Lower leg skin (tissue), 4 donors: Measurements from ENCODE around the gene COL4A2. TPM values are rescaled to one million over a fixed set of nuclear protein-coding genes. Genes with fewer than 3 reads are reported as not detected.

Experiments
- DNase-seq, 2 donors: peaks; one replicate each; pipeline ENCODE4 v3.0.0-alpha.2; 2019; ENCODE audit warnings: low spot score in 2 of 2
- H3K4me3 ChIP-seq: fragments of 200-600 bp; sonication (generic); 2 replicates; pipeline ENCODE4 v1.5.1; 2017; ENCODE audit warnings: mild to moderate bottlenecking, low read depth; ENCODE audit not compliant: poor library complexity, severe bottlenecking
- CTCF ChIP-seq, 3 donors: fragments of 450-650 bp; IDR thresholded peaks; one replicate each; pipeline ENCODE4 v1.5.1; 2016; ENCODE audit warnings: antibody characterized with exemption in 3 of 3, mild to moderate bottlenecking in 3 of 3, moderate library complexity in 2 of 3
- POLR2A ChIP-seq, 2 donors: fragments of 450-650 bp; IDR thresholded peaks; one replicate each; pipeline ENCODE4 v1.6.1; 2016 to 2017; ENCODE audit warnings: antibody characterized with exemption in 2 of 2, mild to moderate bottlenecking in 1 of 2, moderate library complexity in 1 of 2
- WGBS, 2 donors: methylation state at CpG; one replicate each; pipeline ENCODE4 v1.1.5; 2018; 5-methylcytosine and 5-hydroxymethylcytosine counted together
- intact Hi-C: fragments of 100-400 bp; cut with DNase I; formaldehyde crosslinking; loops from one replicate; pipeline ENCODE4 v1.15.0; 2023; ENCODE audit warnings: low total_unique reads
- total RNA-seq, 4 donors: library from RNA; depleted of rRNA; stranded (reverse); fragments of >200 nt; gene quantifications; one replicate each; pipeline ENCODE4 v1.1.0, GENCODE V29; 2016

COL4A2 gene
- total RNA-seq, 4 donors from 2014 or later, result 40.8 to 119 (median 58.9) TPM

GRCh38 chr13:110436276-110436675, 129.2 kb downstream of the COL4A2 start:
- intact Hi-C loops, result no loop called here
- H3K4me3 ChIP-seq, result no peak overlapping the region
- 78 to 83% methylated on average over 9 of the region's 9 CpGs for WGBS, 2 donors
- DNase-seq, result peak in 1 of 2 donors; percentile 42
- no peak for TF ChIP-seq CTCF (IDR thresholded peaks at IDR 0.05)
- TF ChIP-seq POLR2A (IDR thresholded peaks at IDR 0.05), result no peak

- intact Hi-C loops, result no loop called here
- WGBS, 2 donors, result 84 to 87% methylated on average over 15 to 16 of the region's 16 CpGs
- H3K4me3 ChIP-seq, result no peak overlapping the region
- DNase-seq, result peak in 1 of 2 donors; percentile 68
- TF ChIP-seq CTCF (IDR thresholded peaks at IDR 0.05) (no peak), POLR2A (IDR thresholded peaks at IDR 0.05) (no peak)
Observed at GRCh38 chr13:110436786-110437370, 129.8 kb downstream of the COL4A2 start.

- no peak overlapping the region for H3K4me3 ChIP-seq
- WGBS, 2 donors, result 86 to 87% methylated on average over 19 of the region's 19 CpGs
- intact Hi-C loops, result no loop called here
- peak in 1 of 2 donors; percentile 62 for DNase-seq
- no peak for TF ChIP-seq POLR2A (IDR thresholded peaks at IDR 0.05)
- TF ChIP-seq CTCF (IDR thresholded peaks at IDR 0.05), result no peak
Observed at GRCh38 chr13:110438211-110438610, 131.1 kb downstream of the COL4A2 start.

GRCh38 chr13:110438776-110439175, 131.7 kb downstream of the COL4A2 start:
- DNase-seq, result peak in 1 of 2 donors; percentile 42

GRCh38 chr13:110440946-110441731, 134.1 kb downstream of the COL4A2 start:
- TF ChIP-seq CTCF (IDR thresholded peaks at IDR 0.05), result no peak
- TF ChIP-seq POLR2A (IDR thresholded peaks at IDR 0.05), result no peak
- intact Hi-C loops, result no loop called here
- DNase-seq, result peak in 1 of 2 donors; percentile 72
- no peak overlapping the region for H3K4me3 ChIP-seq
- WGBS, 2 donors, result 86 to 90% methylated on average over 17 of the region's 17 CpGs

More at GRCh38 chr13:110438776-110439175, 131.7 kb downstream of the COL4A2 start:
- 92 to 97% methylated on average over 16 of the region's 16 CpGs for WGBS, 2 donors
- no peak overlapping the region for H3K4me3 ChIP-seq
- TF ChIP-seq CTCF (IDR thresholded peaks at IDR 0.05), result no peak
- intact Hi-C loops, result no loop called here
